Activated naive CD8-positive, alpha-beta T cell treated with anti-CD3 and anti-CD28 coated beads, Interleukin-2, amount 10 ng/mL, durations not matched to agents 7 days and 5 days (primary cell): ENCODE results near the gene FGFR3. TPM values are rescaled to one million over a fixed set of nuclear protein-coding genes. Genes with fewer than 3 reads are reported as not detected.

ENCODE experiments used
- ATAC-seq: fragments of 150-1000 bp; cut with Tn5 transposase; one replicate; pipeline ENCODE4 v1.10.0; 2021; ENCODE audit warnings: low read depth, moderate library complexity
- POLR2A ChIA-PET: fragments of 350-600 bp; sonication (Branson Sonifier 250); formaldehyde crosslinking; loops from one replicate; lab custom pipeline; 2021; ENCODE audit warnings: antibody characterized with exemption; lab: Charles Lee
- DNase-seq: peaks from one replicate; pipeline ENCODE4 v3.0.0; 2021
- H3K27ac Mint-ChIP-seq: one replicate; pipeline ENCODE4 v1.8.0; 2022; ENCODE audit warnings: mild to moderate bottlenecking, mixed read lengths
- H3K27me3 Mint-ChIP-seq: one replicate; pipeline ENCODE4 v1.8.0; 2022; ENCODE audit warnings: mild to moderate bottlenecking, moderate library complexity, mixed read lengths
- H3K36me3 Mint-ChIP-seq: one replicate; pipeline ENCODE4 v1.8.0; 2021; ENCODE audit warnings: mild to moderate bottlenecking, mixed read lengths
- H3K4me1 Mint-ChIP-seq: one replicate; pipeline ENCODE4 v1.8.0; 2021; ENCODE audit warnings: mixed read lengths
- H3K4me3 Mint-ChIP-seq: one replicate; pipeline ENCODE4 v1.8.0; 2022; ENCODE audit warnings: mild to moderate bottlenecking, moderate library complexity, mixed read lengths
- H3K9me3 Mint-ChIP-seq: one replicate; pipeline ENCODE4 v1.8.0; 2021; ENCODE audit warnings: mixed read lengths
- total RNA-seq, 2 experiments: library from RNA; stranded (reverse); gene quantifications; one replicate each; pipeline ENCODE4 v1.2.3, GENCODE V29; 2021

The FGFR3 gene
- total RNA-seq, 2 experiments from 2014 or later: 0.14 TPM; not detected in 1

- Mint-ChIP-seq H3K27me3 (no peaks in the 10 kb centered on the region), H3K4me3 (no peak overlapping the region), H3K27ac (no peak overlapping the region), H3K4me1 (no peaks in the 10 kb centered on the region), H3K9me3 (no peaks in the 10 kb centered on the region), H3K36me3 (peaks cover 1% of the 10 kb centered on the region)
- DNase-seq (no peak), ATAC-seq (no peak)
- POLR2A ChIA-PET: interaction anchor here (2.5 kb wide), 1 partner anchor 63 kb away, joined by 7 read pairs; no protein-coding TSS in a partner anchor
Observed at GRCh38 chr4:1808851-1809753, 16.0 kb downstream of the FGFR3 start.

DNA sequence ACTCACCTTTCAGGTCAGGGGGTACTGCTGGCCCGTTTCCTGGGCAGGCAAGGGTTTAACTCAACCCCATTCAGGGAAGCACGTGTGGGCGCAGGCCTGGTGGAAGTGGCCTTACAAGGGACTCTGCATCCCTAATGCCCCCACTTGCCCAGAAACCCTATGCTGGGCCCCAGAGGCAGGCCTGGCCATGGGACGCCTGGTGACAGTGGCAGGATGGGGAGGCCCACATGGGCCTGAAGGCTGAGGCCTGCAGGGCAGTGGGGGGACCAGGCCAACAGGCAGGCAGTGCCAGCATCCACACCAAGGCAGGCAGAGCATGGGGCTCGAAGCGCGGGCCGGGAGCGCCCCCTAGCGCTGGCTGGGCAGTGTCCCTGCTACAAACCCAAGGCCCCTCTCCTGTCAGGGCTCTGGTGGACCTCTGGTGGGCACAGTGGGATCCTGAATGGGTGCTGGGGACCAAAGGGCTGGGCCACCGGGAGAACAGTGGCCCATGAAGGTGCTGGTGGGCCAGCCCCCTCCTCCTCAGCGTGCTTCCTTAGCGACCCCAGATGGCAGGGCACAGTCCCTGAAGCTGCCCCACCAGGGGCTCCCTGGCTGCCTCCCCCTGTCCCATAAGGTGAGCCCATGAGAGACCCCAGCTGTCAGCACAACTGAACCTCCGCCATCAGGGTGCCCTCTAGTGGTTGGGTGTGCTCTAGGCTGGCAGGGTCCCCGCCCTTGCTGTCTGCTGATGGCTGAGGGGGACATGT is 16.8 kb downstream of the FGFR3 start:
- POLR2A ChIA-PET: interaction anchor here (2.5 kb wide), 1 partner anchor 63 kb away, joined by 7 read pairs; no protein-coding TSS in a partner anchor

GRCh38 chr4:1810765-1811164 is 17.7 kb downstream of the FGFR3 start:
- Mint-ChIP-seq H3K27ac (no peak overlapping the region), H3K4me1 (no peaks in the 10 kb centered on the region), H3K36me3 (peaks cover 1% of the 10 kb centered on the region), H3K4me3 (no peak overlapping the region), H3K9me3 (no peaks in the 10 kb centered on the region), H3K27me3 (no peaks in the 10 kb centered on the region)
- POLR2A ChIA-PET: no interaction called here
- no peak for DNase-seq
- no peak for ATAC-seq

More for the DNA sequence above, 16.8 kb downstream of the FGFR3 start:
- DNase-seq (peak; percentile 86), ATAC-seq (peak; percentile 85)
- no peaks in the 10 kb centered on the region for H3K4me1 Mint-ChIP-seq
- H3K36me3 Mint-ChIP-seq: peaks cover 1% of the 10 kb centered on the region
- no peaks in the 10 kb centered on the region for H3K9me3 Mint-ChIP-seq
- H3K27me3 Mint-ChIP-seq: no peaks in the 10 kb centered on the region
- no peak overlapping the region for H3K4me3 Mint-ChIP-seq
- H3K27ac Mint-ChIP-seq: no peak overlapping the region

DNA sequence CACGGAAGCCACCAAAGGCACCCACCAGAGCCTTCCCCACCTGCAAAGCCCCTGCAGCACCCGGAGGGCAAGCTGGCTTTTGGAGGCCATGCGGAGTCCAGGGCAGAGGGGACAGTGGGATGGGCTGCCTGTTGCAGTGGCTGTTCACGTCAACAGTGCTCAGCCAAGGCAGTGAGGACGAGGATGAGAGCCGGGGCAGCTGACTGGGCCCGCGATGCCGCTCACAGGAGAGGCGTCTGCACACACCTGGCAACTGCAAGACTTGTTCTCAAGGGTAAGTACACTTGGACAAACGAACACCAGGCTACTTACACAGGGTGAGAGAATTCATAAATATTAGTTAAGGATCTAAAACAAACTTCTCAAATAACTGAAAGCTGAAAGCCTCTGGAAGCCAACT is 19.6 kb downstream of the FGFR3 start:
- Mint-ChIP-seq H3K4me3 (no peak overlapping the region), H3K27ac (no peak overlapping the region), H3K9me3 (no peaks in the 10 kb centered on the region), H3K36me3 (peaks cover 2% of the 10 kb centered on the region), H3K27me3 (no peaks in the 10 kb centered on the region), H3K4me1 (no peaks in the 10 kb centered on the region)
- POLR2A ChIA-PET: no interaction called here
- DNase-seq (no peak), ATAC-seq (no peak)

DNA sequence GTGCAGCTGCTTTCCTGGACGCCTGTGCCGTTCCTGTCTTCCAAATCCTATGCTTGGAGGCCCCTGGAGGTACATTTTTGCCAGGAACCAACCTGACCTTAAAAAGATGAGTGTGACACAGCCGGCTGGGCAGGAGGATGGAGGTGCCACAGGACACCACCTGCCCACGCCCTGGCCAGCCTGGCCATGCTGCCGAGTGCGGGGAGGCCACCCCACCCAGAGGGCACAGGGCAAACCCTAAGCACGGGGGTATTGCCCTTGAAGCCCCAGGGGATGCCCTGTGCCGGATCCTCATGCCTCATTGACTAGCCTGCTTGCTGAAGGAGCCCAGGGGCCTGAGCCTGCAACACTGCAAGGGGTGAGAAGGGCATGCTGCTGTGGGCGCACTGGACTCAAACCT is 20.1 kb downstream of the FGFR3 start:
- Mint-ChIP-seq H3K9me3 (no peaks in the 10 kb centered on the region), H3K36me3 (peaks cover 5% of the 10 kb centered on the region), H3K4me1 (no peaks in the 10 kb centered on the region), H3K4me3 (no peak overlapping the region), H3K27ac (no peak overlapping the region), H3K27me3 (no peaks in the 10 kb centered on the region)
- ATAC-seq (no peak), DNase-seq (no peak)
- POLR2A ChIA-PET: no interaction called here

DNA sequence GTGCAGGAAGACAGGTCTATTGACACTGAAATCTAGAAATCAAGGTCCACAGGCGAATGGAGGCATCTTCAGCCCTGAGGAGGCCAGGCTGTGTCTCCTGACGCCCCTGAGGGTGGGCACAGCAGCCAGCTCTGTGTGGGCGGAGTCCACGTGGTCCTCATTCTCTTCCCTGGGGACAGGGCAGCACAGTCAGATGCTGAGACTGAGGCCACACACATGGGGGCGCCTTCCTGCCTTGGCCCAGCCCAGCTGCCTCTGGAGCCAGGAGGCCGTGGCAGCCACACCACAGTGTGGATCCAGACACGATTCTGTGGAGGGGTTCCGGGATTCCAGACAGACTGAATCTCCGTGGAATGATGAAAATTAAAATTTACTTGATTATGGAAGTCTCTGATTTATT is 20.8 kb downstream of the FGFR3 start:
- DNase-seq: no peak
- Mint-ChIP-seq H3K36me3 (peaks cover 6% of the 10 kb centered on the region), H3K27ac (no peak overlapping the region), H3K9me3 (no peaks in the 10 kb centered on the region), H3K27me3 (no peaks in the 10 kb centered on the region), H3K4me1 (no peaks in the 10 kb centered on the region), H3K4me3 (no peak overlapping the region)
- POLR2A ChIA-PET: no interaction called here
- ATAC-seq: no peak

GRCh38 chr4:1814453-1814852 is 21.4 kb downstream of the FGFR3 start:
- H3K27ac Mint-ChIP-seq: no peak overlapping the region
- no peak for ATAC-seq
- H3K4me3 Mint-ChIP-seq: no peak overlapping the region
- H3K36me3 Mint-ChIP-seq: peaks cover 10% of the 10 kb centered on the region
- no peak for DNase-seq
- no peaks in the 10 kb centered on the region for H3K9me3 Mint-ChIP-seq
- no peaks in the 10 kb centered on the region for H3K27me3 Mint-ChIP-seq
- POLR2A ChIA-PET: no interaction called here
- H3K4me1 Mint-ChIP-seq: no peaks in the 10 kb centered on the region

DNA sequence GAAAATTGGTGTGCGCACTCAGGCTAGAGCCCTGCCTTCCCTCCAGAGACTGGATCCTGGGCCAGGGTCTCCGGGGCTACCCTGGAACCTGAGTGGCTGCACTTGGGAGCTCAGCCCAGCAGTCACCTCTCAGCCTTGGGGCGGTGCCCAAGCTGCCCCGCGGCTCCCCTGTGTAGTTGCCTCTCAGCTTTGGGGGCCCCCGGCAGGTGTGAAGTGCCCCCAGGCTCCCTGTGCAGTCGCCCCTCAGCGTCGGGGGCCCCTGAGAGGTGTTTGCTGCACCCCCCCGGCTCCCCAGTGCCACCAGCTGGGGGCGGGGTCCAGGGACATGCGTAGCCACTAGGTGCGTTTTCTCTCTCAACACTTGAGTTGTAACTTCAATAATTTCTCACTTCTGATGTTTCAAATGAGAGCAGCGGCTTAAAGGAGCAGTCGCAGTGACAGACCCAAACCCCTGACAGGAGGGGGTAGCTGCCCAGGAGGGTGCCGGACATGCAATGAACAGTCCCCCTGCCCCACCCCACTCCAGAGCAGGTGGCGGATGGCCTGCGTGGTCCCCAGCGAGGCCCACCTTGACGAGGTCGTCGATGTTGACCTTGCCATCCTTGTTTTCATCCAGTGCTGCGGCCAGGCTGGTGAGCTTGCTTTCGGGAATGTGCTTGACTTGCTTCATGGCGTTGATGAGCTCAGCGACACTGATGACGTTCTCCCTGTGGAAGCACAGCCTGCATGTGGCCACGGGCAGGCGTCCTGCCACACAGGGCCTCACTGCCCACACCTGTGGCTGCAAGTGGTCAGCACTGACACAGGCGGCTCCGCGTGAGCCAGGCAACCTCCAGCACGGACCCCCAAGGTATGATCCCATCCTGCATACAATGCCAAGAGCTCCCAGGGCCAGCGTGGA is 22.3 kb downstream of the FGFR3 start:
- Mint-ChIP-seq H3K4me3 (no peak overlapping the region), H3K9me3 (no peaks in the 10 kb centered on the region), H3K4me1 (no peaks in the 10 kb centered on the region), H3K27ac (no peak overlapping the region), H3K27me3 (no peaks in the 10 kb centered on the region), H3K36me3 (peaks cover 10% of the 10 kb centered on the region)
- POLR2A ChIA-PET: interaction anchor here (0.6 kb wide), 1 partner anchor 104 kb away, joined by 5 read pairs; no protein-coding TSS in a partner anchor
- ATAC-seq (no peak), DNase-seq (no peak)

GRCh38 chr4:1815997-1816860 is 23.1 kb downstream of the FGFR3 start:
- Mint-ChIP-seq H3K4me1 (no peaks in the 10 kb centered on the region), H3K9me3 (no peaks in the 10 kb centered on the region), H3K36me3 (peaks cover 10% of the 10 kb centered on the region), H3K4me3 (no peak overlapping the region), H3K27ac (peak overlapping the region; percentile 34), H3K27me3 (no peaks in the 10 kb centered on the region)
- ATAC-seq (no peak), DNase-seq (no peak)
- POLR2A ChIA-PET: no interaction called here

DNA sequence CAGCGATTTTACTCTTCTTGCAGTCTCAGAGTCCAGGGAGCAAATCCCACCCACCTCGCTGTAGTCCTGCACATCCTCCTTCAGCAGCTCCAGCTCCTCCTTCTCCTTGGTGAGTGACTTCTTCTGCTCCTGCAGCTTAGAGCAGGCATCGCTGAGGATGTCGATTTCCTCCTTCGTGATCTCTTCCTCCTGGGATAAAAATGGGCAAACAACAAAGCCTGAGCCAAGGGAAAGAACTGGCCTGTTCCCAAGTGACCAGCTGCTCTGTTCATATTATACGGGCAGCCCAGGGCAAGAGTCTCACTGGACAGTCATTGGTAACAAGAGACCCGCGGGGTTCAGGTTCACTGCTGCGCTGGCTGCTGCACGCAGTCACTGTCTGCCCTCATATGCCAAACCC is 26.2 kb downstream of the FGFR3 start:
- DNase-seq (no peak), ATAC-seq (no peak)
- Mint-ChIP-seq H3K27me3 (no peaks in the 10 kb centered on the region), H3K27ac (no peak overlapping the region), H3K4me3 (no peak overlapping the region), H3K9me3 (no peaks in the 10 kb centered on the region), H3K36me3 (peaks cover 9% of the 10 kb centered on the region), H3K4me1 (no peaks in the 10 kb centered on the region)
- POLR2A ChIA-PET: no interaction called here

- Mint-ChIP-seq H3K4me3 (no peak overlapping the region), H3K36me3 (peaks cover 10% of the 10 kb centered on the region), H3K27me3 (no peaks in the 10 kb centered on the region), H3K27ac (no peak overlapping the region), H3K9me3 (no peaks in the 10 kb centered on the region), H3K4me1 (no peaks in the 10 kb centered on the region)
- POLR2A ChIA-PET: no interaction called here
- ATAC-seq: no peak
- no peak for DNase-seq
Observed at GRCh38 chr4:1819816-1820215, 26.7 kb downstream of the FGFR3 start.
